ENCODE data around the gene DACH1. TPM values are rescaled to one million over a fixed set of nuclear protein-coding genes. Genes with fewer than 3 reads are reported as not detected.

DACH1 gene
- total RNA-seq, 4 donors from 2014 or later, result 0.38 to 5.8 (median 2.5) TPM

DNA sequence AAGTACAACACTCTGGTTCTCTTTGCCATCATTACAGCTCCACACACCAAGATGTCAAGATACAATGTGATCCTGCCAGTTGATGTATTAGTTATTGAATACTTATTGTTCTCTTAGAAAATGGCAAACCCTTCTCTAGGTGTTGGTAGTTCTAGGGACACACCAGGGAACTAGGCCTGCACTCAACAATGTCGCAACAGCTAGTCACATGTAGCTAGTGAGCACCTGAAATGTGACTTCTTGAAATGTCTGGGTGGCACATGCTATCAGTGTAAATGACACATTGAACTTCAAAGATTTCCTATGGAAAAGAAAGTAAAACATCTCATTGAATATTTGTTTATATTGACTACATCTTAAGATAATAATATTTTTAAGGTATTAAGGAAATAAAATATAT lies 49.7 kb downstream of the DACH1 start:
- DNase-seq (ENCODE audit: low spot score in 2 of 2), result no peak
- intact Hi-C loops (cut with DNase I; ENCODE audit: low total_unique reads), result no loop called here
- no peak overlapping the region for H3K4me3 ChIP-seq (ENCODE audit: low read depth, poor library complexity, severe bottlenecking)
- no peak for TF ChIP-seq POLR2A (IDR thresholded peaks at IDR 0.05)
- TF ChIP-seq, protein P1, sequence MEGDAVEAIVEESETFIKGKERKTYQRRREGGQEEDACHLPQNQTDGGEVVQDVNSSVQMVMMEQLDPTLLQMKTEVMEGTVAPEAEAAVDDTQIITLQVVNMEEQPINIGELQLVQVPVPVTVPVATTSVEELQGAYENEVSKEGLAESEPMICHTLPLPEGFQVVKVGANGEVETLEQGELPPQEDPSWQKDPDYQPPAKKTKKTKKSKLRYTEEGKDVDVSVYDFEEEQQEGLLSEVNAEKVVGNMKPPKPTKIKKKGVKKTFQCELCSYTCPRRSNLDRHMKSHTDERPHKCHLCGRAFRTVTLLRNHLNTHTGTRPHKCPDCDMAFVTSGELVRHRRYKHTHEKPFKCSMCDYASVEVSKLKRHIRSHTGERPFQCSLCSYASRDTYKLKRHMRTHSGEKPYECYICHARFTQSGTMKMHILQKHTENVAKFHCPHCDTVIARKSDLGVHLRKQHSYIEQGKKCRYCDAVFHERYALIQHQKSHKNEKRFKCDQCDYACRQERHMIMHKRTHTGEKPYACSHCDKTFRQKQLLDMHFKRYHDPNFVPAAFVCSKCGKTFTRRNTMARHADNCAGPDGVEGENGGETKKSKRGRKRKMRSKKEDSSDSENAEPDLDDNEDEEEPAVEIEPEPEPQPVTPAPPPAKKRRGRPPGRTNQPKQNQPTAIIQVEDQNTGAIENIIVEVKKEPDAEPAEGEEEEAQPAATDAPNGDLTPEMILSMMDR (IDR thresholded peaks at IDR 0.05), result no peak
- WGBS, 2 donors, result 88 to 100% methylated on average over 1 of the region's 1 CpG

GRCh38 chr13:71814806-71815360 lies 52.1 kb downstream of the DACH1 start:
- no peak for TF ChIP-seq POLR2A (IDR thresholded peaks at IDR 0.05)
- TF ChIP-seq, protein P1 (IDR thresholded peaks at IDR 0.05), result no peak
- intact Hi-C loops (cut with DNase I; ENCODE audit: low total_unique reads), result no loop called here
- H3K4me3 ChIP-seq (ENCODE audit: low read depth, poor library complexity, severe bottlenecking), result no peak overlapping the region
- DNase-seq (ENCODE audit: low spot score in 2 of 2), result no peak
- WGBS, 2 donors, result 27 to 51% methylated on average over 4 of the region's 4 CpGs

DNA sequence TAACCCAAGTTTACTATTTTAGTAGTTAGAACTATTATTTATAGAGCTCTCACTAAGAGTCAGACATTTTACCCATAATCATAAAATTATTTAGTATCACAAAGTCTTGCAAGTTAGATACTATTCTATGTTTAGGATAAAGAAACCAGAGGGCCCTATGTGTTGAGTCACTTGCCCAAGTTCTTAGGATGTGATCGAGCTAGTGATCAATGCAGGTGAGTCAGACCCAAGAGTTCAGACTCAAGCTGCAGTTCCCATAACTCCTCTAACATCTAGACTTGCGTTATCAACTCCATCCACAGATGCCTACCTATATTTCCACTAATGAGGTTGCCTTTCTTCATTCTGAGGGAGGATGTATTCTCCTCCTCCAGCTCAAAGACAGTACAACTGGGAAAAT lies 53.8 kb downstream of the DACH1 start:
- H3K4me3 ChIP-seq (ENCODE audit: low read depth, poor library complexity, severe bottlenecking), result no peak overlapping the region
- no peak for DNase-seq (ENCODE audit: low spot score in 2 of 2)
- intact Hi-C loops (cut with DNase I; ENCODE audit: low total_unique reads), result no loop called here
- 83 to 87% methylated on average over 2 of the region's 2 CpGs for WGBS, 2 donors
- TF ChIP-seq, protein P1 (IDR thresholded peaks at IDR 0.05), result no peak
- no peak for TF ChIP-seq POLR2A (IDR thresholded peaks at IDR 0.05)

DNA sequence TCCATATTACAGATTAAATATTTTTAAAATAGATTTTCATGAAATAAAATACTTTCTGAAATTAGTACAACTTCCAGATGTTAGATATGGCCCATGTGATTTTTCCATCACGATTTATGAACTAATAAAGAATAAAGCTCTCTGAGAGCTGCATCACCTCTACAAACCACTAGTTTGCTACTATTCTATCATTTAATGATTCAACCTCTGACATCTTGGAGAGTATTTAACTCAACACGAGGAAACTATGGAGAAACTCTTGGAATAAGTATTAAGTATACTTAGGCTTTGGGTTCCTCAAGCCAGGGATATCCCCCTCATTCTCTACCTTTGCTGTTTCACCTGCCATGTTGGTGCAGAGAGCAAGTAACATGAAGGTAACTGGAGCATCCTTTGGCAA lies 55.7 kb downstream of the DACH1 start:
- DNase-seq (ENCODE audit: low spot score in 2 of 2), result no peak
- no peak for TF ChIP-seq POLR2A (IDR thresholded peaks at IDR 0.05)
- TF ChIP-seq, protein P1 (IDR thresholded peaks at IDR 0.05), result no peak
- intact Hi-C loops (cut with DNase I; ENCODE audit: low total_unique reads), result no loop called here
- H3K4me3 ChIP-seq (ENCODE audit: low read depth, poor library complexity, severe bottlenecking), result no peak overlapping the region
- 68 to 71% methylated on average over 2 of the region's 2 CpGs for WGBS, 2 donors

GRCh38 chr13:71808708-71809107 lies 58.3 kb downstream of the DACH1 start:
- DNase-seq (ENCODE audit: low spot score in 2 of 2), result no peak
- no peak overlapping the region for H3K4me3 ChIP-seq (ENCODE audit: low read depth, poor library complexity, severe bottlenecking)
- intact Hi-C loops (cut with DNase I; ENCODE audit: low total_unique reads), result no loop called here
- TF ChIP-seq POLR2A (IDR thresholded peaks at IDR 0.05), result no peak
- TF ChIP-seq, protein P1 (IDR thresholded peaks at IDR 0.05), result no peak
- WGBS, 2 donors, result 78 to 92% methylated on average over 1 of the region's 1 CpG

- no peak for DNase-seq (ENCODE audit: low spot score in 2 of 2)
- intact Hi-C loops (cut with DNase I; ENCODE audit: low total_unique reads), result no loop called here
- 65 to 69% methylated on average over 2 of the region's 2 CpGs for WGBS, 2 donors
Measured at GRCh38 chr13:71806886-71807285, 60.1 kb downstream of the DACH1 start.

More at GRCh38 chr13:71806886-71807285, 60.1 kb downstream of the DACH1 start:
- no peak overlapping the region for H3K4me3 ChIP-seq (ENCODE audit: low read depth, poor library complexity, severe bottlenecking)
- TF ChIP-seq POLR2A (IDR thresholded peaks at IDR 0.05), result no peak

Measured in lower leg skin (tissue), 4 donors.